Measurements from ENCODE around the gene HPS4.

Gene HPS4

GRCh38 chr22:26406118-26406517 is 77.5 kb downstream of the HPS4 start:
- no peak for DNase-seq

GRCh38 chr22:26404851-26405421 is 78.6 kb downstream of the HPS4 start:
- no peak for DNase-seq

GRCh38 chr22:26401726-26402125 is 81.9 kb downstream of the HPS4 start:
- no peak for DNase-seq

All from stimulated activated CD4-positive, alpha-beta T cell treated with anti-CD3 and anti-CD28 coated beads, Interleukin-2, amount 100 ng/mL, for 48 hours (primary cell).